Caco-2 (cell line): Measurements from ENCODE around the gene MPHOSPH10. TPM values are rescaled to one million over a fixed set of nuclear protein-coding genes. Genes with fewer than 3 reads are reported as not detected.
"Not testable (repeated sequence)": the region's sequence is repeated elsewhere in the genome, so short reads cannot be mapped to it uniquely, and the experiment has no call there.

Source experiments
- BruUV-seq: library from RNA; stranded (reverse); fragments of 400-500 nt; replicated peaks from 2 replicates; lab custom pipeline; 2021; lab: Mats Ljungman, UMichigan
- CTCF ChIA-PET: fragments of 300-600 bp; sonication (Branson Sonifier 250); formaldehyde crosslinking; loops from one replicate; lab custom pipeline; 2022; ENCODE audit warnings: antibody characterized with exemption; lab: Charles Lee
- POLR2A ChIA-PET: fragments of 300-600 bp; sonication (Branson Sonifier 250); formaldehyde crosslinking; loops from one replicate; lab custom pipeline; 2022; ENCODE audit warnings: antibody characterized with exemption; lab: Charles Lee
- DNase-seq, 2 experiments: peaks; one replicate each; pipeline versions ENCODE4 v3.0.0 to v3.0.0-alpha.2; 2020 to 2022
- H3K27me3 ChIP-seq: replicated peaks from 2 replicates; pipeline ENCODE4 v1.6.0; 2011; ENCODE audit warnings: low read length; ENCODE audit not compliant: control insufficient read depth, insufficient read depth
- H3K36me3 ChIP-seq: 2 replicates; pipeline ENCODE4 v1.5.1; 2011; ENCODE audit warnings: low read length; ENCODE audit not compliant: control insufficient read depth, insufficient read depth
- H3K4me1 ChIP-seq: fragments of 250-450 bp; sonication (Bioruptor Pico); 2 replicates; pipeline ENCODE4 v1.5.1; 2020; ENCODE audit warnings: mild to moderate bottlenecking
- H3K4me3 ChIP-seq: 2 replicates; pipeline ENCODE4 v1.5.1; 2011; ENCODE audit warnings: low read depth, mild to moderate bottlenecking, control low read depth, low read length
- H3K9me3 ChIP-seq: fragments of 250-450 bp; sonication (Bioruptor Pico); 2 replicates; pipeline ENCODE4 v1.5.1; 2020; ENCODE audit warnings: mild to moderate bottlenecking, moderate library complexity
- H3K27ac Mint-ChIP-seq: one replicate; pipeline ENCODE4 v1.8.0; 2022; ENCODE audit warnings: mixed read lengths; ENCODE audit not compliant: unreplicated experiment
- H3K27me3 Mint-ChIP-seq: one replicate; pipeline ENCODE4 v1.8.0; 2022; ENCODE audit warnings: mixed read lengths; ENCODE audit not compliant: insufficient read depth, unreplicated experiment
- H3K36me3 Mint-ChIP-seq: one replicate; pipeline ENCODE4 v1.8.0; 2022; ENCODE audit warnings: mild to moderate bottlenecking, mixed read lengths; ENCODE audit not compliant: insufficient read depth, unreplicated experiment
- H3K4me1 Mint-ChIP-seq: one replicate; pipeline ENCODE4 v1.8.0; 2022; ENCODE audit warnings: low read depth, mixed read lengths; ENCODE audit not compliant: unreplicated experiment
- H3K4me3 Mint-ChIP-seq: one replicate; pipeline ENCODE4 v1.8.0; 2022; ENCODE audit warnings: mild to moderate bottlenecking, moderate library complexity, mixed read lengths; ENCODE audit not compliant: unreplicated experiment
- H3K9me3 Mint-ChIP-seq: one replicate; pipeline ENCODE4 v1.8.0; 2022; ENCODE audit warnings: mixed read lengths; ENCODE audit not compliant: unreplicated experiment
- CTCF ChIP-seq, 2 experiments: fragments of 200-600 bp in 1 of 2; IDR thresholded peaks; 1 replicate in 1 of 2; 2 replicates in 1 of 2; pipeline versions ENCODE4 v1.5.1 to v1.8.0; 2011 to 2022; ENCODE audit warnings: antibody characterized with exemption in 1 of 2, control low read depth in 1 of 2, inconsistent platforms in 1 of 2, low read depth in 1 of 2, low read length in 1 of 2, mild to moderate bottlenecking in 1 of 2, moderate library complexity in 1 of 2; ENCODE audit not compliant: insufficient read depth in 1 of 2, severe bottlenecking in 1 of 2, unreplicated experiment in 1 of 2
- intact Hi-C: fragments of 100-400 bp; cut with micrococcal nuclease; formaldehyde crosslinking; loops from one replicate; pipeline ENCODE4 v1.10.0; 2022; ENCODE audit not compliant: unreplicated experiment
- total RNA-seq: library from RNA; stranded (reverse); gene quantifications from 2 replicates; pipeline ENCODE4 v1.2.3, GENCODE V29; 2022

Gene MPHOSPH10
- total RNA-seq, 1 experiment from 2014 or later: 57.8 TPM

GRCh38 chr2:71166812-71167211 is 36.4 kb downstream of the MPHOSPH10 start:
- H3K36me3 Mint-ChIP-seq: no peaks in the 10 kb centered on the region

GRCh38 chr2:71173096-71173495 is 42.7 kb downstream of the MPHOSPH10 start:
- Mint-ChIP-seq H3K9me3 (no peaks in the 10 kb centered on the region), H3K4me3 (no peak overlapping the region), H3K27ac (no peak overlapping the region), H3K36me3 (no peaks in the 10 kb centered on the region), H3K4me1 (no peaks in the 10 kb centered on the region), H3K27me3 (peaks cover 5% of the 10 kb centered on the region)
- H3K4me1 ChIP-seq: no peaks in the 10 kb centered on the region
- no peaks in the 10 kb centered on the region for H3K9me3 ChIP-seq
- intact Hi-C loops: no loop called here
- H3K36me3 ChIP-seq: no peaks in the 10 kb centered on the region; the same call in 1 of the 2 replicates
- no TSS peak for BruUV-seq
- H3K27me3 ChIP-seq: no peaks in the 10 kb centered on the region; the same call in 1 of the 2 replicates
- DNase-seq: peak in 1 of 2 experiments; percentile 25
- no peak overlapping the region for H3K4me3 ChIP-seq
- ChIA-PET CTCF (interaction anchor here (1.1 kb wide), 1 partner anchor 172 kb away, joined by 3 read pairs; no protein-coding TSS in a partner anchor), POLR2A (no interaction called here)
- TF ChIP-seq CTCF (IDR thresholded peaks at IDR 0.05; ENCODE audit: insufficient read depth in 1 of 2, low read depth in 1 of 2, low read length in 1 of 2, severe bottlenecking in 1 of 2, unreplicated experiment in 1 of 2): no peak

More at GRCh38 chr2:71166812-71167211, 36.4 kb downstream of the MPHOSPH10 start:
- TF ChIP-seq CTCF (IDR thresholded peaks at IDR 0.05; ENCODE audit: insufficient read depth in 1 of 2, low read depth in 1 of 2, low read length in 1 of 2, severe bottlenecking in 1 of 2, unreplicated experiment in 1 of 2): no peak
- H3K4me1 ChIP-seq: no peaks in the 10 kb centered on the region
- no TSS peak for BruUV-seq
- H3K4me3 ChIP-seq: no peak overlapping the region
- peaks cover 12% of the 10 kb centered on the region for H3K4me1 Mint-ChIP-seq
- H3K27me3 ChIP-seq: no peaks in the 10 kb centered on the region
- ChIA-PET POLR2A (no interaction called here), CTCF (no interaction called here)
- DNase-seq: no peak
- no peaks in the 10 kb centered on the region for H3K27me3 Mint-ChIP-seq
- H3K9me3 ChIP-seq: no peaks in the 10 kb centered on the region
- intact Hi-C loops: no loop called here
- H3K4me3 Mint-ChIP-seq: no peak overlapping the region
- H3K27ac Mint-ChIP-seq: no peak overlapping the region
- no peaks in the 10 kb centered on the region for H3K9me3 Mint-ChIP-seq
- H3K36me3 ChIP-seq: no peaks in the 10 kb centered on the region

- CTCF ChIA-PET: no interaction called here
- no peaks in the 10 kb centered on the region for H3K4me1 Mint-ChIP-seq
- H3K4me3 Mint-ChIP-seq: no peak overlapping the region
- intact Hi-C loops: no loop called here
- Histone ChIP-seq H3K27me3 (no peaks in the 10 kb centered on the region; the same call in 1 of the 2 replicates), H3K4me3 (no peak overlapping the region), H3K9me3 (no peaks in the 10 kb centered on the region), H3K36me3 (no peaks in the 10 kb centered on the region; the same call in 1 of the 2 replicates), H3K4me1 (no peaks in the 10 kb centered on the region)
- no peak for DNase-seq
- BruUV-seq: no TSS peak
- H3K9me3 Mint-ChIP-seq: no peaks in the 10 kb centered on the region
- TF ChIP-seq CTCF (IDR thresholded peaks at IDR 0.05; ENCODE audit: insufficient read depth in 1 of 2, low read depth in 1 of 2, low read length in 1 of 2, severe bottlenecking in 1 of 2, unreplicated experiment in 1 of 2): no peak
- H3K36me3 Mint-ChIP-seq: no peaks in the 10 kb centered on the region
- H3K27me3 Mint-ChIP-seq: peaks cover 6% of the 10 kb centered on the region
- POLR2A ChIA-PET: interaction anchor here (0.6 kb wide), 1 partner anchor 14 kb away, joined by 7 read pairs; no protein-coding TSS in a partner anchor
- no peak overlapping the region for H3K27ac Mint-ChIP-seq
These were observed 43.8 kb downstream of the MPHOSPH10 start for GRCh38 chr2:71174207-71174606.

- CTCF ChIA-PET, H3K36me3 Mint-ChIP-seq, H3K27ac Mint-ChIP-seq, H3K4me3 ChIP-seq, DNase-seq, POLR2A ChIA-PET, H3K9me3 ChIP-seq, H3K27me3 Mint-ChIP-seq, BruUV-seq, H3K36me3 ChIP-seq, intact Hi-C loops, H3K9me3 Mint-ChIP-seq, H3K4me1 ChIP-seq, H3K4me1 Mint-ChIP-seq, H3K4me3 Mint-ChIP-seq, H3K27me3 ChIP-seq: not testable (repeated sequence)
These were observed 48.4 kb downstream of the MPHOSPH10 start for GRCh38 chr2:71178836-71179235.
